Activated CD4-positive, alpha-beta T cell treated with anti-CD3 and anti-CD28 coated beads, Interleukin-2, amount 10 ng/mL, durations not matched to agents 24 days and 14 days (primary cell): Measurements from ENCODE around the gene DLGAP3. TPM values are rescaled to one million over a fixed set of nuclear protein-coding genes. Genes with fewer than 3 reads are reported as not detected.

Experiments
- DNase-seq: peaks from one replicate; pipeline ENCODE4 v3.0.0; 2022
- H3K27ac Mint-ChIP-seq: one replicate; pipeline ENCODE4 v1.8.0; 2022; ENCODE audit warnings: mild to moderate bottlenecking, mixed read lengths
- H3K27me3 Mint-ChIP-seq: one replicate; pipeline ENCODE4 v1.8.0; 2022; ENCODE audit warnings: mixed read lengths
- H3K36me3 Mint-ChIP-seq: one replicate; pipeline ENCODE4 v1.8.0; 2022; ENCODE audit warnings: low read depth, mild to moderate bottlenecking, mixed read lengths
- H3K4me1 Mint-ChIP-seq: one replicate; pipeline ENCODE4 v1.8.0; 2021; ENCODE audit warnings: mixed read lengths
- H3K4me3 Mint-ChIP-seq: one replicate; pipeline ENCODE4 v1.8.0; 2022; ENCODE audit warnings: mild to moderate bottlenecking, moderate library complexity, mixed read lengths
- H3K9me3 Mint-ChIP-seq: one replicate; pipeline ENCODE4 v1.8.0; 2021; ENCODE audit warnings: mixed read lengths
- intact Hi-C: fragments of 100-400 bp; cut with micrococcal nuclease; formaldehyde crosslinking; loops from one replicate; pipeline ENCODE4 v1.15.1; 2023
- total RNA-seq: library from RNA; stranded (reverse); gene quantifications from 2 replicates; pipeline ENCODE4 v1.2.3, GENCODE V29; 2022

The DLGAP3 gene
- total RNA-seq, 1 donor from 2014 or later, result 0.75 TPM

DNA sequence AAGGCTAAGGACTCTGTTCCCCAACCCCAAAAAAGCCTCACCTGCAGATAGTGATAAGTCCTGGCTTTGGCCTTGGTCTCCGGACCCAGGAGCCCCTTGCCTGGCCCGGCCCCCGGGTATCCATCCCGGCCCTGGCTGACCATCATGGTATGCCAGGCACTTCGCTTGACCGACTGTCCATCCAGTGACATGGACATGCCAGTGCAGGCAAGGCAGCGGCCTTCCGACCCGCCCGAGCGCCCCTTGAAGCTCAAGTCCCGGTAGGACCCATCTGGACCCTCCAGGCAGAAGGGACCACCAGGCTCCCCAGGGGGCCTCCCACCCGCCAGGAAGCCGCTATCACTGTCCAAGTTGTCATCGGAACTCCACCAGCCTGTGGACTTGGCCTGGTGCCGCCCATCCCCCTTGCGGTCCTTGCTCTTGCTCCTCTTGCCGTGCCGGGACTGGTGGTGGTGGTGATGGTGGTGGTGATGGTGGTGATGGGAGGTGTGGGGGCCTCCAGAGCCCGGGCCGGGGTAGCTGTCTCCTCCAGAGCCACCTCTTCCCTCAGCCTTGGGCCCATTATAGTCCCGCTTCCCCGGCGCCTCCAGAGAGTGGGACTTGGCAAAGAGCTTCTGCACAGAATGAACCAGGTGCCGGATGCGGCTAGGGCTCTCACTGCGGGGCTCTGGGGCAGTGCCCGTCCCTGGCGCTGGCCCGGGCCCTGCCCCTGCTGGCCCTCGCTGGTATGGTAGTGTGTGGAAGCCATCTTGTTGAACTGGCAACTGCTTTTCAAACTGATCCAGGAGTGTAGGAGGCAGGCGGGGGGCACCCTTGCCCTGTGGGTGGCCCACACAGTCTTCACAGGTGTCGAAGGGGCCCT is 25.0 kb downstream of the DLGAP3 start:
- intact Hi-C loops, result no loop called here
- H3K4me3 Mint-ChIP-seq, result no peak overlapping the region
- no peaks in the 10 kb centered on the region for H3K36me3 Mint-ChIP-seq
- H3K27me3 Mint-ChIP-seq, result peaks cover 8% of the 10 kb centered on the region
- no peaks in the 10 kb centered on the region for H3K4me1 Mint-ChIP-seq
- no peaks in the 10 kb centered on the region for H3K9me3 Mint-ChIP-seq
- H3K27ac Mint-ChIP-seq, result no peak overlapping the region
- DNase-seq, result no peak

DNA sequence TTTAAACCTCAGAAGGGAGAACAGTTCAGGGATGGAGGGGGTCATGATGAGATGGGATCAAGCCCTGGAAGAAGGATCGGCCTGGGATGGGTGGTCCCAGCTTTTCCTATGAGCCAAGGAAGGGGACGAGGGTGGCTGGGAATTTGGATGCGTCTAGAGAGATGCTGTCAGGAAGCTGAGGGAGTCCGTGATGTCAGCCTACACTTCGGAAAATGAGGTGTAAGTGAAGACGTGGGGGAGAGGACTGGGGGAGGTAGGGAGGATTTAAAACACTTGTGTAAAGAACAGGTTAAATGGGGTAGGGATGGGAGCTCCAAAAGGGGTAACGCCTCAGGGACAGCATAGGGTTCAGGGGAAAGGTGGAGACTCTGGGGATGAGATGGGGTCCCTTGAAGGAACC is 27.5 kb downstream of the DLGAP3 start:
- Mint-ChIP-seq H3K36me3 (no peaks in the 10 kb centered on the region), H3K9me3 (no peaks in the 10 kb centered on the region), H3K4me3 (no peak overlapping the region), H3K4me1 (no peaks in the 10 kb centered on the region), H3K27me3 (peaks cover 18% of the 10 kb centered on the region), H3K27ac (no peak overlapping the region)
- no peak for DNase-seq
- intact Hi-C loops, result no loop called here

DNA sequence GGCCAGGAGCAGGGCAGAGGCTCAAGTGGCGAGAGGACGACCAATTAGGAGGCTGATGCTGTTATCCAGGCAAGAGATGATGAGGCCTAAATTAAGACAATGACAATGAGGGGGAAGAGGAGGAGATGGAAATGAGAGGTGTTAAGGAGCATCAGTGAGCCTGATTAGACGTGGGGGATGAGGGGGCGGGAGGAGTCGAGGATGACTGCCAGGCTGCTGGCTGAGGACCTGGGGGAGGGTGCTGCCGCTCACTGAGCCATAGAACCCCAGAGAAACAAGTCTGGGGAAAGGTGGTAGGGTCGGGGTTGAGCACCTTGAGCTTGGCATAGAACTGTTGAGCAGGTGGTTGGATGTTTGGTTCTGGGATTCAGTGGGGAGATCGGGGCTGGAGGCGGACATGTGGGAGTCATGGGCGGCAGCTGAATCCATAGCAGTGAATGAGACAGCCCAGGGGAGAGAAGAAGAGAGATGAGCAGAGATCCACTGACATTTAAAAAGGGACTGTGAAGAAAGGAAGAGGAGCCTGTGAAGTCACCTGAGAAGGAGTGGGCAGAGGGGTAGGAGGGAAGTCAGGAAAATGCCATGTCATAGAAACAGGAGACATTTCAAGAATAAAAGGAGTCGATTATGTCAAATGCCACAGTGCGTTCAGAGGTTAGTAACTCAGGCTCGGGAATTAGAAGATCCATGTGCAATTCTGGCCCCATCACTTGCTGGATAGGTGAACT is 28.5 kb downstream of the DLGAP3 start:
- no peaks in the 10 kb centered on the region for H3K4me1 Mint-ChIP-seq
- H3K9me3 Mint-ChIP-seq, result no peaks in the 10 kb centered on the region
- no peak for DNase-seq
- H3K27ac Mint-ChIP-seq, result no peak overlapping the region
- no peak overlapping the region for H3K4me3 Mint-ChIP-seq
- H3K27me3 Mint-ChIP-seq, result peaks cover 18% of the 10 kb centered on the region
- H3K36me3 Mint-ChIP-seq, result no peaks in the 10 kb centered on the region
- intact Hi-C loops, result no loop called here

DNA sequence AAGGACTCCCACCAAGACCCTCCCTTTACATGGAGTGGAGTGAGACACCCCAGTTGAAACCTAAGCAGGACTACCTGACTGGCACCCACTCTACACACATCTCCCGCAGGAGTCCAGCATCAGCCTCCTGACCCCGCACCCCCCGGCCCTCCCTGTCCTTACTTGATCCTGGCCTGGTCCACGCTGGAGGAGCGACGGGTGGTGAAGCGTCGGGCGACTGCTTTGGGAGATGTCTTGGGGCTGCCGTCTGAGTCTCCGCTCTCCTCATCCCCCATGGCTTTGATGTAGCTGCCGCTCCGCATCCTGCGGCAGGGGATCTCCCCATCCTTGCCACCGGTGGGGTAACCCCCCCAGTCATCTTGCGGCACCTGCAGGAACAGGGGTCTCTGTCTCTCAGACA is 29.5 kb downstream of the DLGAP3 start:
- no peak overlapping the region for H3K4me3 Mint-ChIP-seq
- no peaks in the 10 kb centered on the region for H3K4me1 Mint-ChIP-seq
- H3K27ac Mint-ChIP-seq, result no peak overlapping the region
- peaks cover 18% of the 10 kb centered on the region for H3K27me3 Mint-ChIP-seq
- no peaks in the 10 kb centered on the region for H3K9me3 Mint-ChIP-seq
- intact Hi-C loops, result no loop called here
- H3K36me3 Mint-ChIP-seq, result no peaks in the 10 kb centered on the region
- no peak for DNase-seq

DNA sequence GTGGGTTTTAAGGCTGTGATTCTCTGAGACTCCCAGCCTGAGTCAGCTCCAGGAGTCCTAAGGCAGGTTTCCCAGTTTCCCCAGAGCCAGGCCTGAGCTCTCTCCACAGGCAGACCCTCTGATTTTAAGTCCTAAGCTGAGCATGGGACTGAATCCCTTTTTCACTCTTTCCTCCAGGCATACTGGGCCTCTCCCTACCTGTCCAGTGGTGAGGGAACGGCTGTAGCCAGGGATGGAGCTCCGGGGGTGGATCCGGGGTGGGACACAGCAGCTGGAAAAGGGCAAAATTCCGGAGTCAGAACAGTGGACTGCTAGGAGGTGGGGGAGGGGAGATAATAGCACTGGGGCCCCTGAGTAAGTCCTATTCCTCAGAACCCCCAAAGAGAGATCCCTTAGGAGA is 30.0 kb downstream of the DLGAP3 start:
- H3K27me3 Mint-ChIP-seq, result peaks cover 18% of the 10 kb centered on the region
- no peaks in the 10 kb centered on the region for H3K36me3 Mint-ChIP-seq
- intact Hi-C loops, result no loop called here
- H3K4me3 Mint-ChIP-seq, result no peak overlapping the region
- H3K27ac Mint-ChIP-seq, result no peak overlapping the region
- no peak for DNase-seq
- no peaks in the 10 kb centered on the region for H3K9me3 Mint-ChIP-seq
- H3K4me1 Mint-ChIP-seq, result no peaks in the 10 kb centered on the region

DNA sequence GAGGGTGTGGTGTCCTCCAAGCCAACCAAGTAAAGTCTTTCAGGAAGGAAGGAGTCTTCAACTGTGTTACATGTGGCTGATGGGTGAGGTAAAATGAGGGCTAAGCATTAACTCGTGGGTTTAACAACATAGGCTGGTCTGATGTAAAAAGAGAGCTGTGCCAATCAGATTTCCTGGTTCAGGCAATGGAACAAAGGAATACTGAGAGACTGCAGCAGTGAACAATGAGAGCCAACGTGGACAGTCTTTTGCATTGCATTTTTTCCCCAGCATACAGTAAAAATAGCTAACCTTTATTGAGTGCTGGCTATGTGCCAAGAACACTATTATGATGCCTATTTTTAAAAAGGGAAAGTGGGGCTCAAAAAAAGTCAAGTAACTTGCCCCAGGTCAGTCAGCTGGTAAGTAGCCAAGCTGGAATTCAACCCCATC is 31.1 kb downstream of the DLGAP3 start:
- no peaks in the 10 kb centered on the region for H3K36me3 Mint-ChIP-seq
- intact Hi-C loops, result no loop called here
- no peaks in the 10 kb centered on the region for H3K4me1 Mint-ChIP-seq
- H3K27ac Mint-ChIP-seq, result no peak overlapping the region
- no peak overlapping the region for H3K4me3 Mint-ChIP-seq
- peaks cover 18% of the 10 kb centered on the region for H3K27me3 Mint-ChIP-seq
- no peaks in the 10 kb centered on the region for H3K9me3 Mint-ChIP-seq
- DNase-seq, result no peak

DNA sequence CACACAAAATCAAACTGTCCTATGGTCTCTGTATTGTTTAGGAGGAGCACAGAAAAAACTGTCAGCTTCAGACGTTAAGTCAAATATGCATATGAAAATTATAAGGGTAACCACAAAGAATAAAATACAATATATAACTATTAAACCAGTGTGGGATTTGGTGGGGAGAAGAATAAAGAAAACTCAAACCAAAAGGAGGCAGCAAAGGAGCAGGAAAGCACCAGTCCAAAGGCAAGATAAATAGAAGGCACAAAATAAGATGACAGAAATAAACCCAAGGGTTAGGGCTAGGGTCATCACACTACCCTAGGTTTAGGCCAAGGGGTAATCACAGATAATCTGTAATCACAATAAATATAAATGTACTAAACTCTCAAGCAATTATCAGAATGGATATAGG is 32.8 kb downstream of the DLGAP3 start:
- intact Hi-C loops, result no loop called here
- no peak overlapping the region for H3K4me3 Mint-ChIP-seq
- peaks cover 1% of the 10 kb centered on the region for H3K36me3 Mint-ChIP-seq
- H3K27me3 Mint-ChIP-seq, result peaks cover 15% of the 10 kb centered on the region
- no peak overlapping the region for H3K27ac Mint-ChIP-seq
- H3K4me1 Mint-ChIP-seq, result no peaks in the 10 kb centered on the region
- DNase-seq, result no peak
- H3K9me3 Mint-ChIP-seq, result peaks cover 7% of the 10 kb centered on the region

DNA sequence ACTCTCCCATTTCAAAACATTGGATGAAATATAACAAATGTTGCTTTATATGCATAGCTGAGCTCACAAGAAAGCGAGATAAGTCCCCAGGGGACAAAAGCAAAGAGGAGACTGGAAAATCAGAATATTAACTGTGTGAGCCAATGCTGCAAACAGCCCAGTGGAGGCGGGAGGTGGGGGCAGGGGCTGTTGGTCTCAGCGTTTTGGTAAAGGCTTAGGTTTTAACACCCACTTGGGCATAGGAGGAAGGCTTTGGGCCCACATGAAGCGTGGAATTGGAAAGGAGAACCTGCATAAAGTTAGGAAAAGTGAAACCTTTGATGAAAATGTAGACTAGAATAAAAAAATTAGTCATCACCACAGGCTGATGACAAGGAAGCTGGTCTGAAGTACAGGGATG is 39.7 kb downstream of the DLGAP3 start:
- Mint-ChIP-seq H3K27ac (no peak overlapping the region), H3K36me3 (peaks cover 1% of the 10 kb centered on the region), H3K27me3 (peaks cover 29% of the 10 kb centered on the region), H3K4me1 (peaks cover 3% of the 10 kb centered on the region), H3K4me3 (no peak overlapping the region), H3K9me3 (peaks cover 7% of the 10 kb centered on the region)
- intact Hi-C loops, result no loop called here
- no peak for DNase-seq

DNA sequence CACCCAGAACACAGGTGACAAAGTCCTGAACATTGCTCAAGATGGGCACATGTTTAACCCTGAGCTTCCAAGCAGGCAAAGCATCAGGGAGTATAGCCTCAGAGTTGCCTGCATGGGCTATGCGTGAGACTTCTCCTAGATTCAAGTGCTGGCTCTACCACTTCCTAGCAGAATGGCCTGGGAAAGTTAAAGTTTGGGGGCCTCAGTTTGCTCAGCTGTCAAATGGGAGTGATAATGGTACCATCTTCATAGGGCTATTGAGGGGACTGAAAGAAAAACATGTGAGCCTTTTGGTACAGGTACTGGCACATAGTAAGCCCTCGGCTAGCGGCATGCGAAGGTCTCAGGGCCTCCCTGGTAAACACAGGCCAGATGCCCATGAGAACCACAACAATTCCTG is 41.9 kb downstream of the DLGAP3 start:
- H3K36me3 Mint-ChIP-seq, result peaks cover under 1% of the 10 kb centered on the region
- peaks cover 3% of the 10 kb centered on the region for H3K4me1 Mint-ChIP-seq
- H3K27me3 Mint-ChIP-seq, result peaks cover 39% of the 10 kb centered on the region
- no peak overlapping the region for H3K4me3 Mint-ChIP-seq
- DNase-seq, result no peak
- intact Hi-C loops, result no loop called here
- H3K9me3 Mint-ChIP-seq, result peaks cover 7% of the 10 kb centered on the region
- no peak overlapping the region for H3K27ac Mint-ChIP-seq

DNA sequence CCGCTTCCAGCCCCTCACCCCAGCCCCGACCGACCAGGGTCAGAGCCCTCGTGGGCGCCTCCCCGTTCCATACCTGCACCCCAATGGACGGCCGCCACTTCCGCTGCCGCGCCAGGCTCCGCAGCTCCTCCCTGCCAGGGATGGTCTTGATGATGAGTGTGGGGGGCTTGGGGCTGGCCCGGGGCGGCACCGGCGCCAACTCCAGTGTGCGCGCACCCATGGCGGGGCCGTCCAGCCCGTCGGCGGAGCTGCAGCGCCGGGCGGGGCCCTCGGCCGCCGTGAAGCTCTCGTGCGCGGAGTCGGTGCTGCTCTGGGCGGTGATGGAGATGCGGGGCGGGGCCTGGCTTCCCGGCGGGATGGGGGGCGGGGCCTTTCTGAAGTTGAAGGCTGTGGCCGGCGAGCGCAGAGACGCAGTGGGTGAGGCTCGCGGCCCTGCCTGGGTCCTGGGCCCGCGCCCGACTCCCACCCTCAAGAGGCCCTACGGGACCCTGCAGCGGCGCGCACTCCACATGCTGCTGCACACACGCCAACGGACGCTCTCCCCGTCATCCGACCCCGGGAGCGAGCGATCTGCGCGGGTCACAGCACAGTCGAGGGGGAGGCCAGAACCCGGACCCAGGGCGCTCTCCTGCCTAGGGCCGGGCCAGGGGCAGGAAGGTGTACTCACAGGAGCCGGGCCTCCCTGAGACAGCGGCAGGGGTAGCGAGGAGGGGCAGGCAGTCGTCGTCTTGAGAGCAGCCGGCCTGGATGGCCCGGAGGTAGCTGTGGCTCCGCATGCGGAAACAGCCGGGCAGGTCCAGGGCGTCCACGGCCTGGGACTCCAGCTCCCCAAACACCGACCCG is 43.8 kb downstream of the DLGAP3 start:
- Mint-ChIP-seq H3K9me3 (no peaks in the 10 kb centered on the region), H3K27me3 (peaks cover 46% of the 10 kb centered on the region), H3K4me3 (peak overlapping the region; percentile 76), H3K27ac (no peak overlapping the region), H3K4me1 (peaks cover 3% of the 10 kb centered on the region), H3K36me3 (no peaks in the 10 kb centered on the region)
- peak; percentile 86 for DNase-seq
- intact Hi-C loops, result no loop called here

DNA sequence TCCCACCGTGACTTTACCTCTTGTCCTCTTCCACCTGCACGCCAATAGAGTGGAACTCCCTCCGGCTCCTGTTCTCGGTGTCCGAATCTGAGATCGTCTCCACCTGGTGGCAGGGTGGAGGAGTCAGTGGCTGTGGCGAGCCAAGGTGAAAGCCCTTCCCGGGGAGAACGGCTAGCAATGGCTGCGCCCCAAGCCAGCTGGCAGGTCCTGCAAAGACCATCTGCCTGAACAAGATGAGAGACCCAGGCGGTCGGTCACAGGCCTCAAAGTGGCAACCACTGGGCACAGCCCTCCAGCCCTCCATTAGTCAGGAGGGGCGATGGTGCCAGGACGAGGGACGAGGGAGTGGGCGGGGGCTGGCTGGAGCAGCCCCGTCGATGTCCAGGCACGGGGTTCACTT is 44.5 kb downstream of the DLGAP3 start:
- Mint-ChIP-seq H3K4me1 (peaks cover 3% of the 10 kb centered on the region), H3K36me3 (no peaks in the 10 kb centered on the region), H3K27me3 (peaks cover 50% of the 10 kb centered on the region), H3K4me3 (peak overlapping the region; percentile 76), H3K9me3 (no peaks in the 10 kb centered on the region), H3K27ac (no peak overlapping the region)
- intact Hi-C loops, result no loop called here
- no peak for DNase-seq

DNA sequence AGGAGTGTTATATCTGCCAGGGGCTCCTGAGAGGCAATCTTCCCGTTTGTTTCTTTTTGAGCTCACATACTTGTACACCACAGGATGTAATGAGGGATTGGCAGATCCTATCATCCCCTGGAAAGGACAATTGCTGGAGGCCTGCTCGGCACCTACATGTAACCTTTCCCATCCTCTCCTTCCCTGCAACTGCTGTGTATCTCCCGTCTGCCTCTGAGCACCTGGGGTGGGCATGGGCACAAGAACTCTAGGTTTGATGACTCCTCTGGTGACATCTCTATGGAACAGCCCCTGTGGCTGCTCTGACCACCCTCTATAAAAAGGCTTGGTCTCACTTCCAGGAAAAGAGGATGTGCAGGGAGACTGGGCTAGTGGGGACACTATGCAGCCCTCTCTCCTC is 44.9 kb downstream of the DLGAP3 start:
- Mint-ChIP-seq H3K27ac (no peak overlapping the region), H3K27me3 (peaks cover 54% of the 10 kb centered on the region)

DNA sequence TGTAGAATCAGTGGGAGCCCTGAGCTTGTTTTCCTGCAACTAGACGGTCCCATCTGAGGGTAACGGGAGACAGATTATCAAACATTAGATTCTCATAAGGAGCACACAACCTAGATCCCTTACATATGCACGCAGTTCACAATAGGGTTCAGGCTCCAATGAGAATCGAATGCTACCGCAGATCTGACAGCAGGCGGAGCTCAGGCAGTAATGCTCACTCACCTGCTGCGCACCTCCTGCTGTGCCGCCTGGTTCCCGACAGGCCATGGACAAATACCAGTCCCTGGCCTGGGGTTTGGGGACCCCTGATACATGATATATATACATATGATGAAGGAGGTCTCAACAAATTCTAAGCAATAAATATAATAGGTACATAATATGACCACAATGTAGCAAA is 50.2 kb downstream of the DLGAP3 start:
- no peaks in the 10 kb centered on the region for H3K36me3 Mint-ChIP-seq
- H3K9me3 Mint-ChIP-seq, result no peaks in the 10 kb centered on the region
- no peaks in the 10 kb centered on the region for H3K4me1 Mint-ChIP-seq
- intact Hi-C loops, result no loop called here
- H3K27ac Mint-ChIP-seq, result no peak overlapping the region
- H3K4me3 Mint-ChIP-seq, result no peak overlapping the region
- H3K27me3 Mint-ChIP-seq, result peaks cover 47% of the 10 kb centered on the region
- no peak for DNase-seq

More for the DNA sequence above, 44.9 kb downstream of the DLGAP3 start:
- DNase-seq, result no peak
- Mint-ChIP-seq H3K4me1 (peaks cover 3% of the 10 kb centered on the region), H3K4me3 (peak overlapping the region; percentile 76), H3K9me3 (no peaks in the 10 kb centered on the region), H3K36me3 (no peaks in the 10 kb centered on the region)
- intact Hi-C loops, result no loop called here

DNA sequence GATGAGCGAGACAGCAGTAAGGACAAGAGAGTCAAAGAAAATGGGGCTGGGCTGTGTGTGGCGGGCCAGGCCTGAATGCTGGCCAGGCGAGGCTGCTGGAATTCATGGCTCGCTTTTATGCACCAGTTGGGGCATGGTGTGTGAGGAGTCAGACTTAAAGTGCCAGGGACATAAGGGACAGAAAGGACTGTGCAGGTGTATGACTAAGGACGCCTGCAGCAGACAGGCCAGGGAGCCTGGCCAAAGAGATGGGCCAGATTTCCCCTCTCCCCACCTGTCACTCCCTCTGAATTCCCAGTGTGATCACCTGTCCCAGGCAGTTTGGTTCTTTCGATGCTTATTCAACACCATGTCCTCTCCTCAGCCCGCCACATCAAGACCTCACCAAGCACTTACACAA is 53.0 kb downstream of the DLGAP3 start:
- H3K4me1 Mint-ChIP-seq, result no peaks in the 10 kb centered on the region
- H3K27me3 Mint-ChIP-seq, result peaks cover 60% of the 10 kb centered on the region
- H3K9me3 Mint-ChIP-seq, result no peaks in the 10 kb centered on the region
- DNase-seq, result no peak
- H3K27ac Mint-ChIP-seq, result no peak overlapping the region
- no peak overlapping the region for H3K4me3 Mint-ChIP-seq
- intact Hi-C loops, result no loop called here
- no peaks in the 10 kb centered on the region for H3K36me3 Mint-ChIP-seq
